ENCODE data around the gene HSPA12B. TPM values are rescaled to one million over a fixed set of nuclear protein-coding genes. Genes with fewer than 3 reads are reported as not detected.

The HSPA12B gene
- polyA plus RNA-seq, 1 of the 3 experiments (the other 2 are of a cell fraction), result 0.46 TPM

DNA sequence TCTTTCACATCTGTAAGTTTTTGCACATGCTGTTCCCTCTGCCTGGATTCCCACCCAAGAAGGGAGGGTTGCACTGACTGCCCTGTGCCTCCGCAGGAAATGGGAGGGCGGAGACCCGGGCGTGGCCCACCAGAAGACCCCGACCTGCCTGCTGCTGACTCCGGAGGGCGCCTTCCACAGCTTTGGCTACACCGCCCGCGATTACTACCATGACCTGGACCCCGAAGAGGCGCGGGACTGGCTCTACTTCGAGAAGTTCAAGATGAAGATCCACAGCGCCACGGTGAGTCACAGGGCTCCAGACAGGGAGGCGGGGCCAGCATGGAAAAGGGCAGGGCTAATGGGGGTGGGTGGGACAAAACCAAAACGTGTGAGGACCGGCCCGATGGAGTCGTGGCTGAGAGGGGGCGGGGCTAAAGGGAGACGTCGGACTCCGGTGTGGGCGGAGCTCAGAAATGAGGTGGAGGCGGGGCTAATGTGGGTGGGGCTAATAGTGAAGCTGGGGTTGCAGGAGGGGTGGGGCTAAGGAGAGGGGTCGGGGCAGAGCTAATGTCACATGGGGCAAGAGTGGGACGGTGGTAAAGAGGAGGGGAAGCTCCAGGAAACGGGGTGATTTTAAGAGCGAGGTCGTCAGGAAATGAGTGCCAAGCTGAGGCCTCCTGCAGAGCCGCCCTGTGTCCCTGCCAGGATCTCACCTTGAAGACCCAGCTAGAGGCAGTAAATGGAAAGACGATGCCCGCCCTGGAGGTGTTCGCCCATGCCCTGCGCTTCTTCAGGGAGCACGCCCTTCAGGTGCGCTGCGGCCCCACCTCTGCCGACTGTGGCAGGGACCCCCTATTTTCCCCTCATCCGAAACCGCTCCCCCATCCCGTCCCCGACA is 12.6 kb downstream of the HSPA12B start:
- Histone ChIP-seq H3K27me3 (ENCODE audit: insufficient read depth) (no peaks in the 10 kb centered on the region), H3K4me1 (ENCODE audit: control insufficient read depth in 1 of 2, insufficient read depth in 2 of 2, low read depth in 1 of 2, low read length in 1 of 2) (peaks cover 0 to 21% of the 10 kb centered on the region in 2 experiments; a peak in 1 of 4 replicates), H3K9ac (no peak overlapping the region), H4K20me1 (ENCODE audit: insufficient read depth) (no peaks in the 10 kb centered on the region), H3K27ac (ENCODE audit: low read depth in 2 of 2, low read length in 1 of 2) (no peak overlapping the region), H3F3A (replicated peaks; ENCODE audit: insufficient read depth) (no peaks in the 10 kb centered on the region), H3K4me2 (no peak overlapping the region), H3K9me2 (no peaks in the 10 kb centered on the region), H3K4me3 (ENCODE audit: low read depth in 2 of 2, low read length in 1 of 2) (peak overlapping the region in 1 of 2 experiments; percentile 34; a peak in 2 of 4 replicates), H3K79me2 (ENCODE audit: insufficient read depth) (no peaks in the 10 kb centered on the region), H3K9me3 (no peaks in the 10 kb centered on the region), H2AFZ (ENCODE audit: low read depth) (no peak overlapping the region), H3K36me3 (replicated peaks in 1 of 2; ENCODE audit: control insufficient read depth in 1 of 2, insufficient read depth in 2 of 2, low read length in 1 of 2) (no peaks in the 10 kb centered on the region)
- peak; percentile 90 for DNase-seq
- WGBS (ENCODE audit: low lambda C conversion rate), result 51% methylated on average over 40 of the region's 45 CpGs
- ChIA-PET CTCF (interaction anchor here (1.2 to 7.6 kb wide), 8 partner anchors 10 to 110 kb away, joined by 3 to 60 read pairs (median 6); partner anchors contain the start of genes ADISSP and SIGLEC1), POLR2A (no interaction called here)
- TF ChIP-seq EP300 (IDR thresholded peaks at IDR 0.05; ENCODE audit: borderline replicate concordance in 1 of 2, low read depth in 1 of 2, low read length in 1 of 2) (no peak), RFX5 (IDR thresholded peaks at IDR 0.05; ENCODE audit: low read length) (no peak), EZH2phosphoT487 (IDR thresholded peaks at IDR 0.05; ENCODE audit: borderline replicate concordance, low read depth) (no peak)
- TF ChIP-seq, protein P1, sequence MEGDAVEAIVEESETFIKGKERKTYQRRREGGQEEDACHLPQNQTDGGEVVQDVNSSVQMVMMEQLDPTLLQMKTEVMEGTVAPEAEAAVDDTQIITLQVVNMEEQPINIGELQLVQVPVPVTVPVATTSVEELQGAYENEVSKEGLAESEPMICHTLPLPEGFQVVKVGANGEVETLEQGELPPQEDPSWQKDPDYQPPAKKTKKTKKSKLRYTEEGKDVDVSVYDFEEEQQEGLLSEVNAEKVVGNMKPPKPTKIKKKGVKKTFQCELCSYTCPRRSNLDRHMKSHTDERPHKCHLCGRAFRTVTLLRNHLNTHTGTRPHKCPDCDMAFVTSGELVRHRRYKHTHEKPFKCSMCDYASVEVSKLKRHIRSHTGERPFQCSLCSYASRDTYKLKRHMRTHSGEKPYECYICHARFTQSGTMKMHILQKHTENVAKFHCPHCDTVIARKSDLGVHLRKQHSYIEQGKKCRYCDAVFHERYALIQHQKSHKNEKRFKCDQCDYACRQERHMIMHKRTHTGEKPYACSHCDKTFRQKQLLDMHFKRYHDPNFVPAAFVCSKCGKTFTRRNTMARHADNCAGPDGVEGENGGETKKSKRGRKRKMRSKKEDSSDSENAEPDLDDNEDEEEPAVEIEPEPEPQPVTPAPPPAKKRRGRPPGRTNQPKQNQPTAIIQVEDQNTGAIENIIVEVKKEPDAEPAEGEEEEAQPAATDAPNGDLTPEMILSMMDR (IDR thresholded peaks at IDR 0.05), result no peak

DNA sequence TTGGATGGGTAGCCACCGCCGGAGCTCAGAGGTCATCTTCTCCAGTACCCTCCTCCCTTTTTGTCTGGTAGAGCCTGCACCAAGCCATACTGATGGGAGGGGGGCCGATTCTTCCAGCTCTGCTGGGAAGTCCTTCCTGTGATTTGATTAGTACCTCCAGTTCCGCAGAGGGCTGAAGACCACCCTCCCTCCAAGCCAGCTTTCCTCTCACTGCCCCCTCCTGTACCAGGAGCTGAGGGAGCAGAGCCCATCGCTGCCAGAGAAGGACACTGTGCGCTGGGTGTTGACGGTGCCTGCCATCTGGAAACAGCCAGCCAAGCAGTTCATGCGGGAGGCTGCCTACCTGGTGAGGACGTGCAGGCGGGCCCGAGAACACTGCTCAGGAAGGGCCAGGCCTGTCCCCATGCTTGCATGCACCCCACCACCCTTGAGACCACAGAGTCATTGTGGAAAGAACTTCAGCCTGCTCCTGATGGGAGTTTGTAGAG is 13.2 kb downstream of the HSPA12B start:
- ChIA-PET CTCF (interaction anchor here (1.1 to 7.6 kb wide), 8 partner anchors 9 to 109 kb away, joined by 3 to 60 read pairs (median 6); partner anchors contain the start of genes ADISSP and SIGLEC1), POLR2A (no interaction called here)
- no peak overlapping the region for H3K27ac ChIP-seq (ENCODE audit: low read depth in 2 of 2, low read length in 1 of 2)
- no peak for DNase-seq
- H3K9ac ChIP-seq, result no peak overlapping the region
- no peaks in the 10 kb centered on the region for H3K27me3 ChIP-seq (ENCODE audit: insufficient read depth)
- 77% methylated on average over 8 of the region's 11 CpGs for WGBS (ENCODE audit: low lambda C conversion rate)
- no peaks in the 10 kb centered on the region for H3K9me2 ChIP-seq
- H3K4me2 ChIP-seq, result no peak overlapping the region
- H2AFZ ChIP-seq (ENCODE audit: low read depth), result no peak overlapping the region
- H3K9me3 ChIP-seq, result no peaks in the 10 kb centered on the region
- no peaks in the 10 kb centered on the region for H3K79me2 ChIP-seq (ENCODE audit: insufficient read depth)
- H3F3A ChIP-seq (replicated peaks; ENCODE audit: insufficient read depth), result no peaks in the 10 kb centered on the region
- peaks cover 0 to 17% of the 10 kb centered on the region in 2 experiments; a peak in 1 of 4 replicates for H3K4me1 ChIP-seq (ENCODE audit: control insufficient read depth in 1 of 2, insufficient read depth in 2 of 2, low read depth in 1 of 2, low read length in 1 of 2)
- H3K36me3 ChIP-seq (replicated peaks in 1 of 2; ENCODE audit: control insufficient read depth in 1 of 2, insufficient read depth in 2 of 2, low read length in 1 of 2), result no peaks in the 10 kb centered on the region
- H4K20me1 ChIP-seq (ENCODE audit: insufficient read depth), result no peaks in the 10 kb centered on the region
- H3K4me3 ChIP-seq (ENCODE audit: low read depth in 2 of 2, low read length in 1 of 2), result no peak overlapping the region
- TF ChIP-seq EZH2phosphoT487 (IDR thresholded peaks at IDR 0.05; ENCODE audit: borderline replicate concordance, low read depth), result no peak
- no peak for TF ChIP-seq RCOR1 (IDR thresholded peaks at IDR 0.05; ENCODE audit: low read length)
- TF ChIP-seq, protein P2, sequence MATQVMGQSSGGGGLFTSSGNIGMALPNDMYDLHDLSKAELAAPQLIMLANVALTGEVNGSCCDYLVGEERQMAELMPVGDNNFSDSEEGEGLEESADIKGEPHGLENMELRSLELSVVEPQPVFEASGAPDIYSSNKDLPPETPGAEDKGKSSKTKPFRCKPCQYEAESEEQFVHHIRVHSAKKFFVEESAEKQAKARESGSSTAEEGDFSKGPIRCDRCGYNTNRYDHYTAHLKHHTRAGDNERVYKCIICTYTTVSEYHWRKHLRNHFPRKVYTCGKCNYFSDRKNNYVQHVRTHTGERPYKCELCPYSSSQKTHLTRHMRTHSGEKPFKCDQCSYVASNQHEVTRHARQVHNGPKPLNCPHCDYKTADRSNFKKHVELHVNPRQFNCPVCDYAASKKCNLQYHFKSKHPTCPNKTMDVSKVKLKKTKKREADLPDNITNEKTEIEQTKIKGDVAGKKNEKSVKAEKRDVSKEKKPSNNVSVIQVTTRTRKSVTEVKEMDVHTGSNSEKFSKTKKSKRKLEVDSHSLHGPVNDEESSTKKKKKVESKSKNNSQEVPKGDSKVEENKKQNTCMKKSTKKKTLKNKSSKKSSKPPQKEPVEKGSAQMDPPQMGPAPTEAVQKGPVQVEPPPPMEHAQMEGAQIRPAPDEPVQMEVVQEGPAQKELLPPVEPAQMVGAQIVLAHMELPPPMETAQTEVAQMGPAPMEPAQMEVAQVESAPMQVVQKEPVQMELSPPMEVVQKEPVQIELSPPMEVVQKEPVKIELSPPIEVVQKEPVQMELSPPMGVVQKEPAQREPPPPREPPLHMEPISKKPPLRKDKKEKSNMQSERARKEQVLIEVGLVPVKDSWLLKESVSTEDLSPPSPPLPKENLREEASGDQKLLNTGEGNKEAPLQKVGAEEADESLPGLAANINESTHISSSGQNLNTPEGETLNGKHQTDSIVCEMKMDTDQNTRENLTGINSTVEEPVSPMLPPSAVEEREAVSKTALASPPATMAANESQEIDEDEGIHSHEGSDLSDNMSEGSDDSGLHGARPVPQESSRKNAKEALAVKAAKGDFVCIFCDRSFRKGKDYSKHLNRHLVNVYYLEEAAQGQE (IDR thresholded peaks at IDR 0.05; ENCODE audit: low read depth, low read length), result no peak
- no peak for TF ChIP-seq FOSL2 (IDR thresholded peaks at IDR 0.05; ENCODE audit: borderline replicate concordance, low read depth)
- no peak for TF ChIP-seq FOXJ3 (CRISPR knock-in tag; IDR thresholded peaks at IDR 0.05)
- TF ChIP-seq RFX5 (IDR thresholded peaks at IDR 0.05; ENCODE audit: low read length), result no peak
- TF ChIP-seq, protein P3, sequence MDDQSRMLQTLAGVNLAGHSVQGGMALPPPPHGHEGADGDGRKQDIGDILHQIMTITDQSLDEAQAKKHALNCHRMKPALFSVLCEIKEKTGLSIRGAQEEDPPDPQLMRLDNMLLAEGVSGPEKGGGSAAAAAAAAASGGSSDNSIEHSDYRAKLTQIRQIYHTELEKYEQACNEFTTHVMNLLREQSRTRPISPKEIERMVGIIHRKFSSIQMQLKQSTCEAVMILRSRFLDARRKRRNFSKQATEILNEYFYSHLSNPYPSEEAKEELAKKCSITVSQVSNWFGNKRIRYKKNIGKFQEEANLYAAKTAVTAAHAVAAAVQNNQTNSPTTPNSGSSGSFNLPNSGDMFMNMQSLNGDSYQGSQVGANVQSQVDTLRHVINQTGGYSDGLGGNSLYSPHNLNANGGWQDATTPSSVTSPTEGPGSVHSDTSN (IDR thresholded peaks at IDR 0.05), result no peak
- TF ChIP-seq, protein P4, sequence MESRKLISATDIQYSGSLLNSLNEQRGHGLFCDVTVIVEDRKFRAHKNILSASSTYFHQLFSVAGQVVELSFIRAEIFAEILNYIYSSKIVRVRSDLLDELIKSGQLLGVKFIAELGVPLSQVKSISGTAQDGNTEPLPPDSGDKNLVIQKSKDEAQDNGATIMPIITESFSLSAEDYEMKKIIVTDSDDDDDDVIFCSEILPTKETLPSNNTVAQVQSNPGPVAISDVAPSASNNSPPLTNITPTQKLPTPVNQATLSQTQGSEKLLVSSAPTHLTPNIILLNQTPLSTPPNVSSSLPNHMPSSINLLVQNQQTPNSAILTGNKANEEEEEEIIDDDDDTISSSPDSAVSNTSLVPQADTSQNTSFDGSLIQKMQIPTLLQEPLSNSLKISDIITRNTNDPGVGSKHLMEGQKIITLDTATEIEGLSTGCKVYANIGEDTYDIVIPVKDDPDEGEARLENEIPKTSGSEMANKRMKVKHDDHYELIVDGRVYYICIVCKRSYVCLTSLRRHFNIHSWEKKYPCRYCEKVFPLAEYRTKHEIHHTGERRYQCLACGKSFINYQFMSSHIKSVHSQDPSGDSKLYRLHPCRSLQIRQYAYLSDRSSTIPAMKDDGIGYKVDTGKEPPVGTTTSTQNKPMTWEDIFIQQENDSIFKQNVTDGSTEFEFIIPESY (IDR thresholded peaks at IDR 0.05; ENCODE audit: borderline replicate concordance, low read depth), result no peak
- no peak for TF ChIP-seq JUND (IDR thresholded peaks at IDR 0.05)
- TF ChIP-seq ELF1 (IDR thresholded peaks at IDR 0.05), result no peak
- TF ChIP-seq NRF1 (IDR thresholded peaks at IDR 0.05; ENCODE audit: low read depth, low read length), result no peak
- TF ChIP-seq, protein P5, sequence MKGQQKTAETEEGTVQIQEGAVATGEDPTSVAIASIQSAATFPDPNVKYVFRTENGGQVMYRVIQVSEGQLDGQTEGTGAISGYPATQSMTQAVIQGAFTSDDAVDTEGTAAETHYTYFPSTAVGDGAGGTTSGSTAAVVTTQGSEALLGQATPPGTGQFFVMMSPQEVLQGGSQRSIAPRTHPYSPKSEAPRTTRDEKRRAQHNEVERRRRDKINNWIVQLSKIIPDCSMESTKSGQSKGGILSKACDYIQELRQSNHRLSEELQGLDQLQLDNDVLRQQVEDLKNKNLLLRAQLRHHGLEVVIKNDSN (IDR thresholded peaks at IDR 0.05; ENCODE audit: borderline replicate concordance, low read depth), result no peak
- no peak for TF ChIP-seq NFIC (IDR thresholded peaks at IDR 0.05; ENCODE audit: borderline replicate concordance)
